Measurements from ENCODE around the gene GNE. TPM values are rescaled to one million over a fixed set of nuclear protein-coding genes. Genes with fewer than 3 reads are reported as not detected.

Gene GNE
- total RNA-seq, 1 experiment from 2014 or later, result 8.4 TPM

DNA sequence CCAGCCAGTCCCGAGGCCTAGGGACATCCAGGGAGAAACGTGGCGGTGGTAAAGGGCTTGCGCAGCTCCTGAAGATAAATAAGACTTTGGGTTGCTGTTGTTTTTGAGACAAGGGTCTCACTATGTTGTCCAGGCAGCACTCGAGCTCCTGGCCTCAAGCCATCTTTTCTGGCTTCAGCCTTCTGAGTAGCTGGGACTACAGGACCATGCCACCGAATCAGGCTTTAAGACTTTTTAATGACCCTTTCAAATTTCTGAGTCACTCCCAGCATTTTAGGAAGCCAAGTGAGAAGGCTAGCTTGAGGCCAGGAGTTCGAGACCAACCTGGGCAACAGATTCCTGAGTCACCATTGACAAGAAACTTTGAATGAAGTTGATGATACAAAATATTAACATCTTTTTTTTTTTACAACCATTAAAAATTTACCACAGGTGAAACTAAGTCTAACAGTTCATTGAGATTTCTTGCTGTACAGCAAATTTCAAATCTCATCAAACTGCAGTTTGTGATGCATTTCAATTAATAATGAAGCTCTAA is 817 bp upstream of the GNE start:
- TF ChIP-seq, protein P1, sequence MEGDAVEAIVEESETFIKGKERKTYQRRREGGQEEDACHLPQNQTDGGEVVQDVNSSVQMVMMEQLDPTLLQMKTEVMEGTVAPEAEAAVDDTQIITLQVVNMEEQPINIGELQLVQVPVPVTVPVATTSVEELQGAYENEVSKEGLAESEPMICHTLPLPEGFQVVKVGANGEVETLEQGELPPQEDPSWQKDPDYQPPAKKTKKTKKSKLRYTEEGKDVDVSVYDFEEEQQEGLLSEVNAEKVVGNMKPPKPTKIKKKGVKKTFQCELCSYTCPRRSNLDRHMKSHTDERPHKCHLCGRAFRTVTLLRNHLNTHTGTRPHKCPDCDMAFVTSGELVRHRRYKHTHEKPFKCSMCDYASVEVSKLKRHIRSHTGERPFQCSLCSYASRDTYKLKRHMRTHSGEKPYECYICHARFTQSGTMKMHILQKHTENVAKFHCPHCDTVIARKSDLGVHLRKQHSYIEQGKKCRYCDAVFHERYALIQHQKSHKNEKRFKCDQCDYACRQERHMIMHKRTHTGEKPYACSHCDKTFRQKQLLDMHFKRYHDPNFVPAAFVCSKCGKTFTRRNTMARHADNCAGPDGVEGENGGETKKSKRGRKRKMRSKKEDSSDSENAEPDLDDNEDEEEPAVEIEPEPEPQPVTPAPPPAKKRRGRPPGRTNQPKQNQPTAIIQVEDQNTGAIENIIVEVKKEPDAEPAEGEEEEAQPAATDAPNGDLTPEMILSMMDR (IDR thresholded peaks at IDR 0.05 in 2 of 3, conservative IDR thresholded peaks at IDR 0.05 in 1 of 3; ENCODE audit: borderline replicate concordance in 1 of 3, insufficient read depth in 1 of 3, low read depth in 2 of 3, low read length in 2 of 3), result no peak
- no peak for TF ChIP-seq TCF7L2 (IDR thresholded peaks at IDR 0.05; ENCODE audit: borderline replicate concordance, extremely low read depth, insufficient read depth, insufficient read length)
- no peak for TF ChIP-seq POLR2AphosphoS5 (IDR thresholded peaks at IDR 0.05; ENCODE audit: low read depth, low read length)
- no peak for TF ChIP-seq FOSL1 (IDR thresholded peaks at IDR 0.05; ENCODE audit: low read depth)
- TF ChIP-seq SRF (IDR thresholded peaks at IDR 0.05; ENCODE audit: low read depth), result no peak
- TF ChIP-seq ZFX (IDR thresholded peaks at IDR 0.05), result no peak
- TF ChIP-seq SP1 (IDR thresholded peaks at IDR 0.05; ENCODE audit: low read depth), result no peak
- TF ChIP-seq, protein P2, sequence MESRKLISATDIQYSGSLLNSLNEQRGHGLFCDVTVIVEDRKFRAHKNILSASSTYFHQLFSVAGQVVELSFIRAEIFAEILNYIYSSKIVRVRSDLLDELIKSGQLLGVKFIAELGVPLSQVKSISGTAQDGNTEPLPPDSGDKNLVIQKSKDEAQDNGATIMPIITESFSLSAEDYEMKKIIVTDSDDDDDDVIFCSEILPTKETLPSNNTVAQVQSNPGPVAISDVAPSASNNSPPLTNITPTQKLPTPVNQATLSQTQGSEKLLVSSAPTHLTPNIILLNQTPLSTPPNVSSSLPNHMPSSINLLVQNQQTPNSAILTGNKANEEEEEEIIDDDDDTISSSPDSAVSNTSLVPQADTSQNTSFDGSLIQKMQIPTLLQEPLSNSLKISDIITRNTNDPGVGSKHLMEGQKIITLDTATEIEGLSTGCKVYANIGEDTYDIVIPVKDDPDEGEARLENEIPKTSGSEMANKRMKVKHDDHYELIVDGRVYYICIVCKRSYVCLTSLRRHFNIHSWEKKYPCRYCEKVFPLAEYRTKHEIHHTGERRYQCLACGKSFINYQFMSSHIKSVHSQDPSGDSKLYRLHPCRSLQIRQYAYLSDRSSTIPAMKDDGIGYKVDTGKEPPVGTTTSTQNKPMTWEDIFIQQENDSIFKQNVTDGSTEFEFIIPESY (IDR thresholded peaks at IDR 0.05; ENCODE audit: extremely low read depth, insufficient replicate concordance, low read length), result no peak
- no peak for TF ChIP-seq ELF1 (IDR thresholded peaks at IDR 0.05; ENCODE audit: borderline replicate concordance, low read depth)
- ATAC-seq (no peak), DNase-seq (ENCODE audit: low read depth, low spot score) (no peak)
- peaks cover 3 to 15% of the 10 kb centered on the region in 2 experiments; a peak in 3 of 4 replicates for H3K4me1 ChIP-seq (ENCODE audit: control insufficient read depth in 1 of 2, insufficient read depth in 2 of 2, low read length in 2 of 2)
- H3K4me2 ChIP-seq (ENCODE audit: low read length), result peak overlapping the region; percentile 98
- ChIA-PET RAD21 (ENCODE audit: low non-redundant PET in 1 of 2, low total read pairs in 2 of 2, uncharacterized antibody in 2 of 2, unreplicated experiment in 2 of 2) (interaction anchor here in 1 of 2 experiments (0.7 kb wide), 1 partner anchor 725 kb away, joined by 4 read pairs; no protein-coding TSS in a partner anchor), POLR2A (interaction anchor here (0.8 to 1.2 kb wide), 2 partner anchors 10 to 28 kb away, joined by 3 read pairs; no protein-coding TSS in a partner anchor), CTCF (interaction anchor here (1.0 kb wide), 1 partner anchor 70 kb away, joined by 3 read pairs; no protein-coding TSS in a partner anchor)
- no peaks in the 10 kb centered on the region for H4K20me1 ChIP-seq (ENCODE audit: insufficient read depth)
- no peaks in the 10 kb centered on the region for H3K27me3 ChIP-seq (ENCODE audit: insufficient read depth, low read length)
- intact Hi-C loops (cut with micrococcal nuclease), result no loop called here
- H3K36me3 ChIP-seq (ENCODE audit: control insufficient read depth in 1 of 2, insufficient read depth in 2 of 2, low read length in 2 of 2), result no peaks in the 10 kb centered on the region
- peak overlapping the region; percentile 52 for H3K27ac ChIP-seq (ENCODE audit: low read depth, low read length)
- H3K79me2 ChIP-seq (ENCODE audit: insufficient read depth, low read length), result no peaks in the 10 kb centered on the region
- no peak overlapping the region for H2AFZ ChIP-seq (ENCODE audit: low read depth, low read length, poor library complexity, severe bottlenecking)
- H3K9me2 ChIP-seq (ENCODE audit: insufficient read depth), result no peaks in the 10 kb centered on the region
- no TSS peak for BruUV-seq (replicated peaks)
- peak overlapping the region; percentile 57 for H3K9ac ChIP-seq (ENCODE audit: low read length)
- peak overlapping the region; percentile 69 to 82 for H3K4me3 ChIP-seq (replicated peaks in 1 of 2; ENCODE audit: low read depth in 1 of 2, low read length in 2 of 2)
- H3K9me3 ChIP-seq (ENCODE audit: control insufficient read depth in 1 of 2, insufficient read depth in 1 of 2, low read depth in 1 of 2, low read length in 2 of 2), result no peaks in the 10 kb centered on the region
